Retina (tissue), 1 donor: ENCODE measurements around the gene MRNIP.

ENCODE experiments used
- DNase-seq: peaks from one replicate; pipeline ENCODE4 v3.0.0-alpha.2; 2016

MRNIP gene, protein sequence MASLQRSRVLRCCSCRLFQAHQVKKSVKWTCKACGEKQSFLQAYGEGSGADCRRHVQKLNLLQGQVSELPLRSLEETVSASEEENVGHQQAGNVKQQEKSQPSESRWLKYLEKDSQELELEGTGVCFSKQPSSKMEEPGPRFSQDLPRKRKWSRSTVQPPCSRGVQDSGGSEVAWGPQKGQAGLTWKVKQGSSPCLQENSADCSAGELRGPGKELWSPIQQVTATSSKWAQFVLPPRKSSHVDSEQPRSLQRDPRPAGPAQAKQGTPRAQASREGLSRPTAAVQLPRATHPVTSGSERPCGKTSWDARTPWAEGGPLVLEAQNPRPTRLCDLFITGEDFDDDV

DNA sequence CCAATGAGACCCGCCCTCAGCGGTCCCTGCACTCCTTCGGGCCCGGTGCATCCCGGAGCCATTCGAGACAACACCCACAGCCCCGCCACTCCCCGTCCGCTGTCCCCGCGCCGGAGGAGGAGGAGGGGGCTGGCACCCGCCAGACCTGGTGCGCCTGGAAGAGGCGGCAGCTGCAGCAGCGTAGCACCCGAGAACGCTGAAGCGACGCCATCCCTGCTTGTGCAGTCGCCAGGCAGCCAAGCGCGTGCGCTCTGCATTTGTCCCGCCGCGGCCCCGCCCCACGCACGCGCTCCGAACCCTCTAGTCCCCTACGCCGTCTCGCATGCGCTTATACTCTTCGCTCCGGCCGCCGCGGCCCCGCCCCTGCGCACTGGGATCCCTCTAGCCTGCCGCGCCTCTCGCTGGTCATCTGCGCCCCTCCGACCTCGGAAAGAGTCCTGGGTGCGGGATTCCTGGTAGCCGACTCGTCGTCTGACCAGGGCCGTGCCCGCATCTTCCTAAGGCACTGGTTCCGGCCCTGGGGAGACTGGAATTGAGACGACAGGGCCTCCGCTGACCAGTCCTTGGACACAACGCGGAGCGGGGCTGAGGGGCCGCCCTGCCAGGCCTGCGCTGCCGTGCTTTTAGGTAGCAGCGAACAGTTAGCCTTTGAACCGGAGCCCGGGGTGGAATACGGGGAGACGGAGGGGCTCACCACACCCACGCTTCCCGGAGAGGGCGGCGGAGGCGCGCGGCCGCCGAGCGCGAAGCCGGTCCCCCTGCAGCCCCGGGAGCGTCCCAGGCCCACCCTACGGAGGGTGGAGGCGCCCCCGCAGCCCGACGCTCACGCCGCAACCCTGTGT, at the start of gene MRNIP:
MRNIP (minus strand) TSS at position 232 of the 842 bp plus-strand sequence; CDS start at position 211, 21 bp downstream.
- peak; percentile 96 for DNase-seq

DNA sequence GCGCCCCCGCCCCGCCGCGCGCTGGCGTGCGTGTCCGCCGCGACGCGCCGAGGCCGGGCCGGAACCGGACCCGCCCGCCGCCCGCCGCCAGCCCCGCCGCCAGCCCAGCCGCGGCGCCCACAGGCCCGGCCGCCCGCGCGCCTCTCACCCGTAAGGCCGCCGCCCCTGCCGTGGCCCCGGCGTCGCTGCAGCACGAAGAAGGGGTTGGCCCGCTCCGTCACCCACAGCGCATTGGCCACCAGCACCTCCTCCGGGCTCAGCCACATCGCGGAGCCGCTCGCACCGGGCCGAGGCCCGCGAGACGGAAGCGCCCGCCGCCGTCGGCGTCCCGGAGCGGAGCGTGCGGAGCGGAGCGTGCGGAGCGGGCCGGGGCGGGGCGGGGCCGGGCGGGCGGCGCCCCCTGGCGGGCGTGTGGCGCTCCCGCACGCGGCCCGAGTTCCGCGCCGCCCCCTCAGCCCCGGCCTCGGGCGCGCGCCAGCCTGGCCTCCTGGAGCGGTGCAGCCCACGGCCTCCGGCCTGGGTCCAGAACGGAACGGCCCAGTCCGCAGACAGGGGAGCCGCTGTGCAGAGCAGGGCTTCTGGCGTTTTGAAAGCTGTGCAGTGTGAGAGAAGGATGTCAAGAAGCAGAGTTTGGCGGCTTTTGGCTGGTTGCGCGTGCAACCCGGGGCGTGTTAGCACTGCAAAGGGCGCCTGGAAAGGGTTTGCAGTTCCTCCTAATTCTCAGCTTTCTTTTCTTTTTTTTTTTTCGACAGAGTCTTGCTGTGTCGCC, 49.1 kb upstream of the MRNIP start, which contains the start of gene TBC1D9B:
TBC1D9B (minus strand) TSS at position 342 of the 769 bp plus-strand sequence; CDS start at position 266, 76 bp downstream.
- DNase-seq = peak; percentile 81

DNA sequence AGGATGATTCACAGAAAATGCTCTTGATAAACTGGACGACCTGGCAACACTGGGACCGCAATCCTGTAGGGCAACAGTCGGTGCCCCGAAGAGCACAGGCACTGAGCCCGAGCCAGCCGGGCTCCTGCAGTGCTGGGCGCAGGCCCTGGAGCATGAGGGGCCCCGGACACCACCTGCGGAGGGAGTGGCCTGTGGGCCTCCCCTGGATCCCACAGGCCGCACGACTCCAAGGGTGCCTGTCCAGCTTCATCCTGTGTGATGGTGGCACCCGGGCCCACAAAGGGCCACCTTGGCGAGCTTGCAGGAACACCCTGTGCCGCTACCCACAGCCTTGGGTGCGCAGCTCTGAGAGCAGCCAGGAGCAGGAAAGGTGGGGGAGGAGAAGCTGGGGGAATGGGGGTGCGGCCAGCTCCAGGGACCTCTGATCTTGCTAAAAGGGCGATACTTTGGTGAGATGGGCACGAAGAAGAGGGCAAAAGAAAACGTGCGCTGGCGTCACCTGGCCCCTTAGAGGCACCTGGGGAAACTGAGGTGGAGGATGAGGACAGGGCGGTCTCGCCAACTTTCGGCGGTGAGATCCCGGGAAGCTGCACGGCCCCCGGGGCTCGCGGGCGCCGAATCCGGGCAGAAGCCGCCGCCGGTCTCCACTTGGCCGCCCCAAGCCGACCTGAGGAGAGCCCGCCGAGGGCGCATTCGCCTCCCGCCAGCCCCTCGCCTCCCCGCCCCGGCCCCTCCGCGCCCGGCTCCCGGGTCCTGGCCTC, 48.4 kb upstream of the MRNIP start:
- peak; percentile 54 for DNase-seq

DNA sequence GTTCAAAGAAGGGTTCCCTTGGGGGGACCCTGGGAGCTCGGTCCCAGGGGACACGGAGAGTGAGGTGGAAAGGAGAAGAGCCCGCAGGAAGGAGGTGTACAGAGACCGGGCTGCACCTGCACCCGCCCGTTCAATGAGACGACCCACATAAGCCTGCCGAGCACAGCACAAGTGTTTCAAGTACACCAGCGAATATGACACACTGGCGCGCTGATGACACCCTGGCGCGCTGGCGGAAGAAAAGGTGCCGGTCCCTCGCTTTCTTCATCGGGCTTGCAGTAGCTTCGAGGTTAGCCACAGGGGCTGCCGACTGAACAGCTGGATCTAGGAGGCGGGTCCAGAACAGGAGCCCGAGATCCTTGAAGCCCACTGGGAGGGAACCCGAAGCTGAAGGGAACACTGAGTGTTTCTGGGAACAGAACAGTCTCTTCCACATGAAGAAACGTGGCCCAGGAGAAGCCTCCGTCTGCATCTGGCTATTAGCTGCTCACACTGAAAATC, 47.7 kb upstream of the MRNIP start:
- DNase-seq = no peak

DNA sequence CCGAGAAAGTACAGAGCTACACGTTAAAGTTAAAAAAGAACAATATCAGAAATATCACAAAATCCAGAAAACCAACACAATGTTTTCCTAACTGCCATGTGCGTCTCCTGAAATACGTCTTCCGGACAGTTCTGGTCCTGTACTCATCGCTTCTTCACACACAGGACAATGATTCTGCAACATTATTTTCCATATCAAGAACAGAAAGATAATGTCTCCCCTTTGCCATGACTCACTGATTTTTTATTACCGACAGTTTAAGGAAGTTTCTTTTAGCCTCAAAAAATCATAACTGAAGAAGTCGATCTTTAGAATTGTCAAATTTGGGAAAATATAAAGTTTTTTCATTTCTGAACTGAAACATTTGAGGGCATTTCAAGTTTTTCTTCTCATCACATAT, 46.5 kb upstream of the MRNIP start:
- DNase-seq = no peak

DNA sequence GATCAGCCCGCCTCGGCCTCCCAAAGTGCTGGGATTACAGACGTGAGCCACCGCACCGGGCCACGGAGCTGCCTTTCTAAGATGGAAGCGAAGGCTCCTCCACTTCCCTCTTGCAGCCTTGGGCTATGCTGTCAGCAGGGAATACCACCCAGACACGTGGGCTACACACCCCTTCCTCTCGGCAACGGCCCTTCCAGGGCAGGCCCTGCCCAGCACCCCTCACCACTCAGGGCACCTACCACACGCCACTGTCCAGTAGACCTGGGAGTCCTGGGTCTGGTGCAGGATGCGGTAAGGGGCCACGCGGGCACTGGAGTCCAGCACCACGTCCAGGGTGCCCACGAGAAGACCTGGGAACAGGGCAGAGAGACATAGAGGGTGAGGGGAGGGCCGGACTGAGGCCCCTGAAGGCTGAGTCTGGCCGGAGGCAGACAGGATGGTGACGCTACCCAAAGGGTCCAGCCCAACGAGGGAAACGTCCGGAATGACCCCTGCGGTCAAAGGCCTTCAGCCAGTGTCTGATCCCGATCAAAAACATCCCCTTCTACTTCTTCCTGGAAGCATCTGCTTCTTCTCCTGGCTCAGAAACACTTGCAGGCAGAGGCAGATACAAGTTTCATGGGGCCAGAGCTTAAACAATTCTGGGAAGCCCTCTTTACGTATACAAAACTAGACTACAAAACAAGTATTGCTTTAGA, 46.0 kb upstream of the MRNIP start:
- DNase-seq = no peak

DNA sequence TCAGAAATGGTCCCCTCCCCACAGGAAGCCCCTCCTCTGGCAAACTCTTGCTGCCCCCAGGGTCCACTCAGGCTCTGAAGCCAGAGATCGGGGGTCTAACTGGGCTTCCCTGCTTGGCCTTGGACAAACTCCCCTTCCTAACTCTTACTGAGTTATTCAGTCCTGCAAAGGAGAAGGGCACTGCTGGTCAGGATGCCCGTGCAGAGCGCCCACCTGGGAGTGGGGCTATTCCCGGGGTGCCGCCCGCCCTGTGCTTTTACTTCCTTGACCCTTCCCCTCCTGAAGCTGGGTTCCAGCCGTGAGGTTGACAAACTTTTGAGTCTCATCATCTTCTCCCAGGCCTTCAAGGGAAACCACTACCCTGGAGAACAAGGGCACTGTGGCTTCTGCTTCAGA, 44.1 kb upstream of the MRNIP start:
- DNase-seq = no peak

DNA sequence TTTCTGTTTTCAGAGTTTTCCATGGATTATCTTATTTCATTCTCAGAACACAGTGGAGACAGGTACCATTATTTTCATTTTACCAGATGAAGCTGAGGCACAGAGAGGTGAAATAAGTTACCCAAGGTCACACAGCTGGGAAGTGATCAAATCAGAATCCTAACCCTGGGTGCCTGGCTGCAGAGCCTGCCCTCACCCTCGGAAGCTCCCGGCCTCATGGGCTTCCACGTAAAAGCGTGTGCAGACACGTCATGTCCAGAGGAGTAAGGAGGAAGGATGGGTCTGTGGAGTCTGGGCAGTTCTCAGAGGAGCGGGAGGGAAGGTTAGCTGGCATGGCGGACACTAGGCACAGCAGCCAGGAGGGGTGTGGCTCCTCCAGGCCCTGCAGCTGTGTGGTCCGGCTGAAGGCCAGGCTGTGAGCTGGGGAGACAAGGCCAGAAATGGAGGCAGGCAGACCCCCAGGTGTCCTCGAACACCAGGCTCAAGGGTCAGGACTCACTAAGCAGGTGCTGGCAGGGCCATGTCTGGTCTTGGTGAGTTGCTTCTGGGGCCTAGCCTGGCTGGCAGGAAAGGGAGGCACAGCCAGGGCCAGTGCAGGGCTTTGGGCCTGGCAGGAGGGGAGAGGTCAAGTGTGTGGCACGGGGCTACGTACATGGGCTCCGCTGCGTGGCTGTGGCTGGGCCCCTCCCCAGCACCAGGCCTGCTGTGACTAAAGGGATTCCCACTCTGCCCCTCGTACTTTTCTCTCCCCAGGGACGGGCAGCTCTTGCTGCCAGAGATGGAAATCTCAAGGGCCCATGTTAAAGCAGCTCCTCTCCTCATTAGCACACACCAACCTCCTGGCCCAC, 43.5 kb upstream of the MRNIP start:
- DNase-seq = no peak

DNA sequence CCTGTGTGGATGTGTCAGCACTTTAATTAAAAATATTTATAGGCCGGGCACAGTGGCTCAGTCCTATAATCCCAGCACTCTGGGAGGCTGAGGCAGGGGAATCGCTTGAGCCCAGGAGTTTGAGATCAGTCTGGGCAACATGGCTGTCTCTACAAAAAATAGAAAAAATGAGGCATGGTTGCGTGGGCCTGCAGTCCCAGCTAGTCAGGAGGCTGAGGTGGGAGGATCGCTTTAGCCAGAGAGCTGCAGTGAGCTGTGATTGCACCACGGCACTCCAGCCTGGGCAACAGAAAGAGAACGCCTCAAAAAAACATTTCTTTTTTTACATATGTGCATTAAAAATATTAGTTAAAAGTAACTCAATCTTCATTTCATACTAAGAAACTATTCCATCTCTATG, 42.8 kb upstream of the MRNIP start:
- DNase-seq = no peak

DNA sequence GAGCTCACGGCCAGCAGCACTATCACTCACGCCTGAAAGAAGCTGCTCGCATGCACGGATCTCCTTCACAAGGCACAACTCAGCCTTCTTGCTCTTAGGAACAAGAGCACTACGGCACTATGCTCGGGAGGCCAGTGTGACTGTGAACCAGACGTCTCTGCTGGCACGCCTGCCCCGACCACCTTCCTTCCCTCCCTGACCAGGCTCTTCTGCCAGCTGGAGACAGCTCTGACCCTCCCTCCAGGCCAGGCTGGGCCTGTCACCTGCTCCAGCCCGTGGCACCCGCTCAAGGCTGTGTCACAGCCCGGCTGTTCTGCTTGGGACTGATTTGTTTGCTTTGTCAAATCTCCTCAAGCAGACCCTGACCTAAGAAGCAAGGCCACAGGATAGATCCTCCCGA, 42.1 kb upstream of the MRNIP start:
- peak; percentile 13 for DNase-seq

DNA sequence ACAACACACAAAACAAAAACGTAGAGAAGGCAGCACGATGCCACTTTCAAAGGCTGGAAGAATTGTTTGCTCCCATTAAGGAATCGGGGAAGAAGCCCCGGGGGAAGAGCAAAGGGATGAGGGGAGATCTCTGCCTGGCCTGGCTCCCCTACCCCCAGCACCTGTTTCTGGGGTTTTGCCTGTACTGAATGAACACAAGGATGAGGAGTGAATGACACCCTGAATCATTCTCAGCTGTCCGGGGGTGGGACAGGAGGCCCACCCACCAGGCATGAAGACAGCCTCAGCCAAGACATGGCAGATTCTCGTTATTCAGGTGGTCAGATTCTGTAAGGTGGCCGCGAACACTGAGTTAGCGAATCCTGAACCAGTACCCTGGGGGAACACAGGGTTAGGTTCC, 41.6 kb upstream of the MRNIP start:
- DNase-seq = no peak

DNA sequence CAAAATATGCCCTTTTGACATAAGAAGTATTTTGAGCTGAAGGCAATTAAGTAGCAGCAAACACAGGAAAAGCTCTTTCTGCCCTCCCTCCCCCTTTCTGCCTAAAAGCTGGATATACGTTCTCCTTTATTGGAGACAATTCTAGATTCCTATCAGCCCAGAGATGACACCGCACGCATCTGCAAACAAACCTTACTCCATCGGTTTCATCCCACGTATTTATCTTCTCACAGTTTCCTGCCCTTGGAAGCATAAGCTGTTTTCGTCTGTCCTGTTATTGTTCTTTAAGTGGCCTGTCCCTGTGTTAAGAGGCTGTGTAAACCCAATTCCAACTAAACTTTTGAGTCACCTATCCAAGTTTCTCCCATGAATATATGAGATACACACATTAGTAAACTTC, 37.2 kb upstream of the MRNIP start:
- DNase-seq = no peak

DNA sequence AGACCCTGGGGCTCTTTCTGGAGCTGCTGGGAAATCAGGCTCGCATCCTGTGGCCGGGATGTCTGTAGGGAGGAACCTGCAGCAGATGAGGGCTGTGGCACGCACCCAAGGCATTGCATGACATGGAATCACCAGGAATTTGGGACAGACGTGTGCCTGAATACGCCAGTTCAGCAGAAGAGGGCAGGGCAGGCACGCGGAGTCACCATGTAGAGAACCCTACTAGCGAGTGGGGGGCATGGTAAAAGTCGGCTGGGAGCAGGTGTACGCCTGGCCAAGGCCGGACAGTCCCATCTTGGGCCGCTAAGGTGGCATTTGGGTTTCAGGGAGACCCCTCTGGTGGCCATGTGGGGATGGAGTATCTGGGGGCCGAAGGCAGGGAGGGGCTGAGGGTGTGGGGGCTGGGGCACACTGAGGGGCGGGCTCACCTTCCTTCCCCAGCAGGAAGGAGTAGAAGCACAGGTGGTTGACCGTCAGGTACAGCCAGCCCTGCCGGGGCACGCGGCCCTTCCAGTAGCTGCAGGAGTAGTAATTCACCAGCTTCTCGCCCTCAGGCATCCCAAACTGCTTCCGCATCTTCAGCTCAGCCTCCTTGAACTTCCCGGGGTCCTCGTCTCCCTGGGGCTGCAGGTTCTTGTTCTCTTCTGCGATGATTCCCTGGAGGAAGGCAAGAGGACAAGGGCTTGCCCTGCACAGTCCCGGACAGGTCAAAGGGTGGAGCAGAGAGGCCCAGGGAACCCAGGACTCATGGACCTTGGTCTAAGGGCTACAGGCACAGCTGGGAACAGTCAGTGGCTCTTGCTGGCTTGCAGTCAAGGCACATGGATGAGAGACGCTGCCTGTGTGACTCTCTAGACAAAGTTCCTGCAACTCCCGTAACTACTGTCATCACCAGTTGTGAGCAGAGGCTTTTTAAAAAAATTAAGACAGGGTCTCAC, 35.6 kb upstream of the MRNIP start:
- no peak for DNase-seq

DNA sequence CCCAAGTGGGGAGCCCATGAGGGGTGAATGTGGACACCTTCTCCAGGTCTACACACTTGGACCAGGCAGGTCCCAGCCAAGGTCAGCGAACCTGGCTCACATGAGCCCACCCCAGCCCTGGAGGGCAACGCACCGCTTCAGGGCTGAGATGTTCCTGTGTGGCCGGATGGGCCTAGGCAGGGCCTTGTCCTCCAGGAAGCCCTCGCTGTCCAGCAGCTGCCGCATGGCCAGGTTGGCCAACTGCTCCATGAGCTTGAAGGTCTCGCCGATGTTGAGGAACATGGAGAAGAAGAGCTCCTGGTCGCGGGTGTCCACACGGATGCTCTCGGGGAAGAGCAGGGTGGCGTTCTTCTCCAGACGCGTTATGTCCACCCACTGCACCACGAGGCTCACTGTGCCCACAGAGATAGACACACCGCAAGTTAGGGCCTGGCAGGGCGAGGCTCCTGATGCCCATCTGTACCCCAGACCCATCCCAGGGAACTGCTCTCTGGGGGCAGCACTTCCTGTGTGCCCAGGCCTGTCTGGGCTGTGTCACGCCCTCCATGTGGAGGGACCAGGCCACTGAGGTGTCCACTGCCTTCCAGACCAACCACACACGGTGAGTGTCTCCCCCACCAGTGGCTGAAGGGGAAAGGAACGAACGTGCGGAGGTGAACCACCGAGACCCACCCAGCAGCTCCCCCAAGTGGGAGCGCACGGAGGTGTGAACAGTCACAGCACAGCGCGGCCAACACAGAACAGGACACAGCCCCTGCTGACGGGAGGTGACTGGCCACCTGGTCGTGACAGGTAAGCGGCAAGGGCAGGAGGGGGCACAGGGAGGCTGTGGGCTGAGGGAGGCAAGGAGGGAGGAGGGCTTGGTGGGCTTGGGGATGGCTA, 34.7 kb upstream of the MRNIP start:
- no peak for DNase-seq

DNA sequence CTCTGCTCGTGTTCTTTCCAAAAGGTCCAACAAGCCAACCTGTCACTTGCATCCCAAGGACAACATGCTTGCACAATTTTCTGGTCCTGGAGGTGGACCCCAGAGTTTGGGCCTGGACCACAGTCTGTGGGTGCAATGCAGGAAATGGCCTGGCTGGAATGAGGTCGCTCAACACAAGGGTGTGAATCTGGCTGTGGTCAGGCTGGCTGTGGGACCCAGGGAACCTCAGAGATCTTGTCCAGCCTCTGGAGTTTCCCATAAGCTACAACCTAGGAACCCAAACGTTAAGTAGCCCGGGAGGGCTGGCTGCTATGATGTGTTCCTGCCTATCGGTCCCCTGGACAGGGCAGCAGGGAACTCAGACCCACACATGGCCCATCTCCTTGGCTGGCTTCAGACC, 33.6 kb upstream of the MRNIP start:
- DNase-seq = no peak

DNA sequence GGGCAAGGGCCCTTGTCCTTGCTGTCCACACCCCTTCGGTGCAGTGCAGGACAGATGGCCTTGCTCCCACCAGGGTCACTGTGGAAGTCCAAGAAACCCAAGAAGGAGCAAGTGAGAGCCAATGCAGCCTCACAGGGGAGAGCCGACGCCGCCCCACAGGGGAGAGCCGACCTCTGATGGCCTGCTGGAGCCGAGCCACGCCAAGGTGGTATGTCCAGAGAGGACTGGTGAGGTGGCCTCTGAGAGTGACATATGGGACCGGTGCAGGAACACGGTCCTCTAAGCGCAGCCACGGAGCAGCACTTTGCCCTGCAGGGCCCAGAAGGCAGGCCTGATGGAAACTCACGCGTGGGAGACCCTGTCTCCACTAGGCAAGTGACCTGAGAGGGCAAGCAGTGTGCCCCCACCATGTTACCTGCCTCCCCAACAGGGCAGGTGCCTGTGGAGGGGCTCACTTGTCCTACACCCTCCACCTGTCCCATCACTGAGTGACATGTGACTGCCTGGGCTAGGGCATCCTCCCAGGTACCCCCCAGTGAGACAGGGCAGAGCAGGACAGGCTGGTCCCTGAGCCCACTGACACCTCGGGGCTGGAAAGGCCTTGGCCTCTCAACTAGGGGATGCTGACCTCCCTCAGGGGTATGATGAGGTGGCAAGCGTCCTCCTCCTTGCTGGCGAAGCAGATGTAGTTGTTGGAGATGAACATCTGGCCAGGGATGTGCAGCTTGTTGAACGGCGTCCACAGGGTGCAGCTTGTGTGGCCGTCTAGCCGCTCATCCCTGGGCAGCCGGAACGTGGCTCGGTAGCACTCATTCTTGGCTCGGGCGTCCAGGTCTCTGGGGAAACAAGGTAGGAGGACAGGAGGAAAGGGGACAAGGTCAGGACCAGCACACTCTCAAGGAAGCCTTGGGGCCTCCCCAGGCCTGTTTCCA, 32.4 kb upstream of the MRNIP start:
- no peak for DNase-seq

DNA sequence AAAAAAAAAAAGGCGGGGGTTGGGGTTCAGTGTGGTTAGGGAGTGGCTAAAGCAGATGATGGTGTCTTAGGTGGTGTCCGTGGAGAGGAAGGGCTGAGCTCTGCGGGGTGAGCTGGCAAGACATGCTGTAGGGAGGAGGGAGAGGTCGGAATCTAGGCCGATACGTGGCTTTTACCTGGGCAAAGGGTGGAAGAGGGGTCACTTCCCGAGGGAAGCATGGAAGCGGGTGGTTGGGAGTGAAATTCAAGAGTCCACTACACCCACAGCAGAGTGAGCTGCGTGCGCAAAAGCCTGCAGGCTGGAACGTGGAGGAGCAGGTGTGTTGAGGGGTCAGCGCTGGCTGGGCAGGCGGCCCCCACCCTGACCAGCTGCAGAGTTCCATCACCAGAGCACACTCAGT, 31.3 kb upstream of the MRNIP start:
- DNase-seq = no peak
